ENCODE results near the gene CDH11. TPM values are rescaled to one million over a fixed set of nuclear protein-coding genes. Genes with fewer than 3 reads are reported as not detected.

The CDH11 gene
- total and polyA plus RNA-seq, 10 of the 15 experiments (the other 5 are each of a cell fraction or from before 2014, with no cell fraction given) = 0.31 to 9.7 (median 0.87) TPM

- in situ Hi-C loops (cut with MboI) = loop anchor here (25.0 kb wide), 1 partner anchor 1026 kb away; no protein-coding TSS in a partner anchor
- FAIRE-seq = no peak
These were observed 8.4 kb downstream of the CDH11 start for GRCh38 chr16:65113441-65113840.

GRCh38 chr16:65111306-65111705, 10.6 kb downstream of the CDH11 start:
- BruUV-seq (replicated peaks) = no TSS peak
- Histone ChIP-seq H4K20me1 (ENCODE audit: control insufficient read depth, insufficient read depth) (no peaks in the 10 kb centered on the region), H3K79me2 (ENCODE audit: control insufficient read depth, insufficient read depth, low read length) (no peaks in the 10 kb centered on the region), H3K9me3 (replicated peaks; ENCODE audit: control insufficient read depth, insufficient read depth, low read length) (no peaks in the 10 kb centered on the region), H3K27ac (ENCODE audit: control insufficient read depth, insufficient read depth) (no peak overlapping the region), H3K4me1 (ENCODE audit: control insufficient read depth, insufficient read depth, low read length) (no peaks in the 10 kb centered on the region), H3K4me3 (no peak overlapping the region), H2AFZ (ENCODE audit: control insufficient read depth, low read depth, low read length) (no peak overlapping the region), H3K4me2 (ENCODE audit: control insufficient read depth, insufficient read depth) (no peak overlapping the region), H3K9ac (ENCODE audit: control insufficient read depth, insufficient read depth, low read length) (no peak overlapping the region), H3K36me3 (ENCODE audit: control insufficient read depth in 2 of 2, insufficient read depth in 2 of 2, low read length in 1 of 2) (no peaks in the 10 kb centered on the region), H3K27me3 (replicated peaks in 1 of 2; ENCODE audit: control insufficient read depth in 2 of 2, insufficient read depth in 2 of 2, low read length in 1 of 2) (no peaks in the 10 kb centered on the region)
- in situ Hi-C loops (cut with MboI) (loop anchor here (25.0 kb wide), 1 partner anchor 1024 kb away; no protein-coding TSS in a partner anchor), intact Hi-C loops (cut with micrococcal nuclease; ENCODE audit: unreplicated experiment) (loop anchor here (10.0 kb wide), 1 partner anchor 217 kb away; no protein-coding TSS in a partner anchor)
- 61% methylated on average over 5 of the region's 5 CpGs for WGBS (ENCODE audit: insufficient coverage, insufficient replicate concordance, low lambda C conversion rate, missing lambda C conversion rate)
- ATAC-seq (no peak), FAIRE-seq (no peak), DNase-seq (ENCODE audit: low read depth, low spot score) (no peak)
- SMC1A ChIA-PET (ENCODE audit: uncharacterized antibody, unreplicated experiment) = no interaction called here
- RAD21 ChIA-PET (ENCODE audit: unreplicated experiment) = no interaction called here
- CTCF ChIA-PET = no interaction called here
- POLR2A ChIA-PET = interaction anchor here (0.7 kb wide), 1 partner anchor 35 kb away, joined by 6 read pairs; no protein-coding TSS in a partner anchor
- TF ChIP-seq EZH2 (IDR thresholded peaks at IDR 0.05; ENCODE audit: borderline replicate concordance, control insufficient read depth, low read depth, low read length) (no peak), CUX1 (IDR thresholded peaks at IDR 0.05; ENCODE audit: insufficient replicate concordance, low read depth, low read length) (no peak), JUNB (IDR thresholded peaks at IDR 0.05) (no peak), NFIC (IDR thresholded peaks at IDR 0.05; ENCODE audit: low read depth, low read length) (no peak), MYB (IDR thresholded peaks at IDR 0.05; ENCODE audit: borderline replicate concordance, low read depth, low read length) (no peak), TARDBP (IDR thresholded peaks at IDR 0.05; ENCODE audit: borderline replicate concordance) (no peak), MLLT1 (IDR thresholded peaks at IDR 0.05) (no peak), PML (IDR thresholded peaks at IDR 0.05; ENCODE audit: low read length) (no peak), SIX5 (IDR thresholded peaks at IDR 0.05; ENCODE audit: low read depth, low read length, severe bottlenecking) (no peak)

More at GRCh38 chr16:65113441-65113840, 8.4 kb downstream of the CDH11 start:
- Histone ChIP-seq H3K36me3 (ENCODE audit: control insufficient read depth in 2 of 2, insufficient read depth in 2 of 2, low read length in 1 of 2) (no peaks in the 10 kb centered on the region), H3K79me2 (ENCODE audit: control insufficient read depth, insufficient read depth, low read length) (no peaks in the 10 kb centered on the region), H3K4me3 (no peak overlapping the region), H4K20me1 (ENCODE audit: control insufficient read depth, insufficient read depth) (no peaks in the 10 kb centered on the region), H3K9me3 (replicated peaks; ENCODE audit: control insufficient read depth, insufficient read depth, low read length) (no peaks in the 10 kb centered on the region), H3K27me3 (replicated peaks in 1 of 2; ENCODE audit: control insufficient read depth in 2 of 2, insufficient read depth in 2 of 2, low read length in 1 of 2) (no peaks in the 10 kb centered on the region; a peak in 1 of 4 replicates), H3K4me1 (ENCODE audit: control insufficient read depth, insufficient read depth, low read length) (no peaks in the 10 kb centered on the region), H3K4me2 (ENCODE audit: control insufficient read depth, insufficient read depth) (no peak overlapping the region), H3K27ac (ENCODE audit: control insufficient read depth, insufficient read depth) (no peak overlapping the region), H2AFZ (ENCODE audit: control insufficient read depth, low read depth, low read length) (no peak overlapping the region), H3K9ac (ENCODE audit: control insufficient read depth, insufficient read depth, low read length) (no peak overlapping the region)
- ChIA-PET SMC1A (ENCODE audit: uncharacterized antibody, unreplicated experiment) (interaction anchor here (0.7 to 0.9 kb wide), 3 partner anchors 9 to 399 kb away, joined by 3 to 4 read pairs (median 3); no protein-coding TSS in a partner anchor), POLR2A (no interaction called here), RAD21 (ENCODE audit: unreplicated experiment) (interaction anchor here (1.4 to 1.6 kb wide), 2 partner anchors 249 to 366 kb away, joined by 4 read pairs; no protein-coding TSS in a partner anchor), CTCF (interaction anchor here (0.9 to 1.6 kb wide), 4 partner anchors 9 to 1752 kb away, joined by 3 to 4 read pairs (median 4); no protein-coding TSS in a partner anchor)
- DNase-seq (ENCODE audit: low read depth, low spot score) (no peak), ATAC-seq (no peak)
- intact Hi-C loops (cut with micrococcal nuclease; ENCODE audit: unreplicated experiment) = loop anchor here (10.0 kb wide), 1 partner anchor 219 kb away; no protein-coding TSS in a partner anchor
- BruUV-seq (replicated peaks) = no TSS peak
- TF ChIP-seq NR2F1 (conservative IDR thresholded peaks at IDR 0.05) (no peak), CHD4 (IDR thresholded peaks at IDR 0.05) (no peak)
- 36% methylated on average over 5 of the region's 5 CpGs for WGBS (ENCODE audit: insufficient coverage, insufficient replicate concordance, low lambda C conversion rate, missing lambda C conversion rate)

Data from GM12878 (cell line).